ENCODE data around the gene LRP1B.
"Not testable (repeated sequence)": the region's sequence is repeated elsewhere in the genome, so short reads cannot be mapped to it uniquely, and the experiment has no call there.

DNA sequence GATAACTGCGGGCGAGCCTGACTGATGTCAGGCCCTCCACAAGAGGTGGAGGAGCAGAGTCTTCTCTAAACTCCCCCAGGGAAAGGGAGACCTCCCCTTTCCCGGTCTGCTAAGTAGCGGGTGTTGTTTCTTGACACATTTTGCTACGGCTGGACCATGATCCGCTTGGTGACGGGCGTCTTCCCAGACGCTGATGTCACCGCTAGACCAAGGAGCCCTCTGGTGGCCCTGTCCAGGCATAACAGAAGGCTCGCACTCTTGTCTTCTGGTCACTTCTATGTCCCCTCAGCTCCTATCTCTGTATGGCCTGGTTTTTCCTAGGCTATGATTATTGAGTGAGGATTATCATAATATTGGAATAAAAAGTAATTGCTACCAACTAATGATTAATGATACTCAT is 1166.5 kb downstream of the LRP1B start:
- not testable (repeated sequence) for TF ChIP-seq HDAC6 (IDR thresholded peaks at IDR 0.05; ENCODE audit: low read depth, low read length); RBBP5 (IDR thresholded peaks at IDR 0.05; ENCODE audit: borderline replicate concordance, low read depth, low read length); POLR2AphosphoS5 (IDR thresholded peaks at IDR 0.05; ENCODE audit: low read depth, low read length); POLR2A (IDR thresholded peaks at IDR 0.05; ENCODE audit: control extremely low read depth in 1 of 2, low read depth in 2 of 2, low read length in 2 of 2); SUZ12 (IDR thresholded peaks at IDR 0.05; ENCODE audit: low read length); EZH2 (IDR thresholded peaks at IDR 0.05; ENCODE audit: low read depth, low read length, severe bottlenecking); TBP (IDR thresholded peaks at IDR 0.05; ENCODE audit: low read depth, low read length)
- TF ChIP-seq, protein P1, sequence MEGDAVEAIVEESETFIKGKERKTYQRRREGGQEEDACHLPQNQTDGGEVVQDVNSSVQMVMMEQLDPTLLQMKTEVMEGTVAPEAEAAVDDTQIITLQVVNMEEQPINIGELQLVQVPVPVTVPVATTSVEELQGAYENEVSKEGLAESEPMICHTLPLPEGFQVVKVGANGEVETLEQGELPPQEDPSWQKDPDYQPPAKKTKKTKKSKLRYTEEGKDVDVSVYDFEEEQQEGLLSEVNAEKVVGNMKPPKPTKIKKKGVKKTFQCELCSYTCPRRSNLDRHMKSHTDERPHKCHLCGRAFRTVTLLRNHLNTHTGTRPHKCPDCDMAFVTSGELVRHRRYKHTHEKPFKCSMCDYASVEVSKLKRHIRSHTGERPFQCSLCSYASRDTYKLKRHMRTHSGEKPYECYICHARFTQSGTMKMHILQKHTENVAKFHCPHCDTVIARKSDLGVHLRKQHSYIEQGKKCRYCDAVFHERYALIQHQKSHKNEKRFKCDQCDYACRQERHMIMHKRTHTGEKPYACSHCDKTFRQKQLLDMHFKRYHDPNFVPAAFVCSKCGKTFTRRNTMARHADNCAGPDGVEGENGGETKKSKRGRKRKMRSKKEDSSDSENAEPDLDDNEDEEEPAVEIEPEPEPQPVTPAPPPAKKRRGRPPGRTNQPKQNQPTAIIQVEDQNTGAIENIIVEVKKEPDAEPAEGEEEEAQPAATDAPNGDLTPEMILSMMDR (IDR thresholded peaks at IDR 0.05; ENCODE audit: control extremely low read depth in 1 of 3, insufficient read depth in 1 of 3, low read depth in 1 of 3, low read length in 3 of 3): not testable (repeated sequence)

Measured in H1 (cell line).